Omental fat pad (tissue), 4 donors: Measurements from ENCODE around the gene ADAMTS19. TPM values are rescaled to one million over a fixed set of nuclear protein-coding genes. Genes with fewer than 3 reads are reported as not detected.

Experiments
- ATAC-seq: fragments of 150-250 bp; one replicate; pipeline ENCODE4 v1.9.1; 2016; ENCODE audit warnings: mild to moderate bottlenecking, moderate library complexity; ENCODE audit not compliant: low FRiP score
- DNase-seq: peaks from one replicate; pipeline ENCODE4 v3.0.0-alpha.2; 2019; ENCODE audit warnings: low spot score
- total RNA-seq, 4 donors: library from RNA; depleted of rRNA; stranded (reverse); fragments of >200 nt; gene quantifications; one replicate each; pipeline ENCODE4 v1.1.0, GENCODE V29; 2016
- TF ChIP-seq, protein P1 (sequence below), 3 donors: fragments of 450-650 bp; IDR thresholded peaks; one replicate each; pipeline ENCODE4 v1.5.1; 2016 to 2017; ENCODE audit warnings: antibody characterized with exemption in 3 of 3, mild to moderate bottlenecking in 3 of 3, moderate library complexity in 2 of 3

ADAMTS19 gene
- total RNA-seq, 4 donors from 2014 or later = 0.19 TPM; not detected in 3

DNA sequence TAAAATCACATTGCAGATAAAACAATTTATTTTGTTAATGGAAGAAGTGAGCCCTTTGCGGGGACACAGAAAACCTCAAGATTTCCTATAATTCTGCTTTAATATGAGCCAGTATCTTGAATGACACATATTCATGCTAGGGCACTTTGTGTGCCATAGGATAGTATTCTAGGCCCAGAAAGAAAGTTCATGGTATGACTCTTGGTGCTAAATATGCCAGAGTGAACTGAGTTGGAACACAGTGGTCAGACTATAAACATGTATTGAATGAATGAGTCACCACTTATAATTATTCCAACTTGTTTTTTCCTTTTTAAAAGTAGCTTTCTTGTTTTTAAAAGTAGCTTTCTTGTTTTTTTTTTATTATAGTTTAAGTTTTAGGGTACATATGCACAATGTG lies 46.0 kb downstream of the ADAMTS19 start:
- TF ChIP-seq, protein P1, sequence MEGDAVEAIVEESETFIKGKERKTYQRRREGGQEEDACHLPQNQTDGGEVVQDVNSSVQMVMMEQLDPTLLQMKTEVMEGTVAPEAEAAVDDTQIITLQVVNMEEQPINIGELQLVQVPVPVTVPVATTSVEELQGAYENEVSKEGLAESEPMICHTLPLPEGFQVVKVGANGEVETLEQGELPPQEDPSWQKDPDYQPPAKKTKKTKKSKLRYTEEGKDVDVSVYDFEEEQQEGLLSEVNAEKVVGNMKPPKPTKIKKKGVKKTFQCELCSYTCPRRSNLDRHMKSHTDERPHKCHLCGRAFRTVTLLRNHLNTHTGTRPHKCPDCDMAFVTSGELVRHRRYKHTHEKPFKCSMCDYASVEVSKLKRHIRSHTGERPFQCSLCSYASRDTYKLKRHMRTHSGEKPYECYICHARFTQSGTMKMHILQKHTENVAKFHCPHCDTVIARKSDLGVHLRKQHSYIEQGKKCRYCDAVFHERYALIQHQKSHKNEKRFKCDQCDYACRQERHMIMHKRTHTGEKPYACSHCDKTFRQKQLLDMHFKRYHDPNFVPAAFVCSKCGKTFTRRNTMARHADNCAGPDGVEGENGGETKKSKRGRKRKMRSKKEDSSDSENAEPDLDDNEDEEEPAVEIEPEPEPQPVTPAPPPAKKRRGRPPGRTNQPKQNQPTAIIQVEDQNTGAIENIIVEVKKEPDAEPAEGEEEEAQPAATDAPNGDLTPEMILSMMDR (IDR thresholded peaks at IDR 0.05) = no peak
- ATAC-seq (no peak), DNase-seq (no peak)

DNA sequence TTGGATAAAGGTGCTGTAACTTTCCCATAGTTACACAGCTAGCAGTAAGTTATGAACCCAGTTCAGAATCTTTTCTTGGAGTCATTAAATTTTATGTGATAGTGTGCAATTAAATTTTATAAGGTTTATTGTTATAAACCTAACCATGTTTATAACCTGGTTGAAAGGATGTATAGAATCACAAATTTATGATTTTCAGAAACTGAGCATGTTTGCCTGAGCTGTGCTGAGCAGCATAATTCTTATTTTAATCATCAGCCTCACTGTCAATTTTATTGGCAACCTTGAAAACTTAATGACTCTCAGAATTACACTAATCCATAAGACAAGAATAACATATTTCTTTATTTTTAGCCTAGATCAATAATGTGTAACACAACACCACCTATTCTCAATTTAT lies 46.9 kb downstream of the ADAMTS19 start:
- ATAC-seq (no peak), DNase-seq (no peak)
- TF ChIP-seq, protein P1 (IDR thresholded peaks at IDR 0.05) = no peak

DNA sequence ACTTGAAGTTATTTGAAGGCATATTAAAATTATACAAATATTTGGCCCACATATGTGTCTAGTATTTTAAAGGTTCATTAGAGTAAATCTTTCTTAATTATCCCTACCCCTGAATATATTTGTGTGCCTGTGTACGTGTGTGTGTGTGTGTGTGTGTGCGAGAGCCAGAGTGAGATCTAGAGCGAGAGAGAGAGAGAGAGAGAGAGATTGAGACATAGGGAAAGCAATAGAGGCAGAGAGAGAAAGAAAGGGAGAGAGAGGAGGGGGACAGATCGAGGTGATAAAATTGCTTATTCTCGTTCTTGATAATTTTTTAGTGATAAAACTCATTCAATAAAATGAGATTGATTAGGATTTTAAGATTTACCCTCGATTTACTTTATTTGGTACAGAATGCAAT lies 47.4 kb downstream of the ADAMTS19 start:
- DNase-seq (no peak), ATAC-seq (no peak)
- TF ChIP-seq, protein P1 (IDR thresholded peaks at IDR 0.05) = no peak

DNA sequence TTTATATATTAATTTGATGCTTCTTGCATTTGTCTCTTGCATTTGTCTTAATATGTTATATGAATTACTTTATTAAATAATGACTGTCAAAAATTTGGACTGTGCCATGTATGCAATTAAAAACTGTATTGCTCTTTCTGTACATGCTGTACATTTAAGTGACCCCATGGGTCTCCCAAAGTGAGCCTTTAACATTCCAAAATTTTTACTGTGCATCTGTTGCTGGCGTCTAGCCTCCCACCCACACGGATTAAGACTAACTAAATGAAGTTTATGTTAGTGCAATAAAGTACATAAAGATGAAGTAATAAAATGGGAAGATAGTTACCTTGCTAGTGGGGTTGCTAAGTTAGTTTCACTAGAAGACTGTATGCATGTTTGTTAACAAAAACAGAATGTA lies 48.5 kb downstream of the ADAMTS19 start:
- TF ChIP-seq, protein P1 (IDR thresholded peaks at IDR 0.05) = no peak
- no peak for ATAC-seq

DNA sequence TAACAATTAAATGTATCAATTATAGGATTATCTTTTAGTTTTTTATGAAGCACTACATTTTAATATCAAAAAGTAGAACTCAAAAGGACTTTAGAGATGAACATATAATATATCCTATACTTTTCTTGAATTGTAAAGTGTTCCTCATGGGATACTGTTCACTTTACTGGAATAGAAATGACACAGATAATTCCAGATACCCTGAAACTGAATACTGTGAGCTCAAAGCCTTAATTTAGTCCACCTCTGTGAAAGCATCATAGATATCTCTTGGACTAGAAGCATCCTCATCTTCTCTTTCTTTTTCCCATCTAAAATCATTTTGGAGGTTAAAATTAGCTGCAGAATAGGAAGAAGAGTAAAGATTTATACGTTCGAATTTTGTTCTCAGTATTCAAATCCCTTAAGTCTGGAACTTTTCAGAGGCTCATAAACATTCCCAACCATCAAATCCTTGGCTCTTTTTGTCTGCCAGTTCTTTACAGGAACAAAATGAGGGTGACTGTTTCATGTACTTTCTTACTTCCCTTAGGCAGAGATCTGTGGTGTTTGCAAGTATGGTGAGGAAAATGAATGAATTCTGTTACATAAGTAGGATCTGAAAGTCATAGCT lies 49.4 kb downstream of the ADAMTS19 start:
- DNase-seq (no peak), ATAC-seq (no peak)
- TF ChIP-seq, protein P1 (IDR thresholded peaks at IDR 0.05) = no peak

More for the DNA sequence above, 48.5 kb downstream of the ADAMTS19 start:
- DNase-seq = no peak

DNA sequence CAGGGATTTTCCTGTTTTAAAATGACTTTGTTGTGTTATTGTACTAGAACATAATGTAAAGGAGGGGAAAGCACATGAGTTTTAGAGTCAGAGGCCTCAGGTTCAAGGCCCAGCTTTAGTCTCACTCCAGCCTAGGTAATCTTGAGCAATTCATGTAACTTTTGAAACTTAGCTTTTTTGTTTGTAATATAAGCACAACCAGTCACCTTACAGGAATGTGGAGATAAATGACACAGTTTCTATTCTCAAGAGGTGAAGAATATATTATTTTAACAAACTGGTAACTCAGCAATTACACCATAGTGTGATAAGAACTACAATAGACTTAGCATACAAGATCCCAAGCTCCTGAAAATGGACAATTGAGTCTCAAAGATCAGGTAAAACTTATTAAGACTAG lies 51.2 kb downstream of the ADAMTS19 start:
- TF ChIP-seq, protein P1 (IDR thresholded peaks at IDR 0.05) = no peak
- ATAC-seq (no peak), DNase-seq (no peak)

DNA sequence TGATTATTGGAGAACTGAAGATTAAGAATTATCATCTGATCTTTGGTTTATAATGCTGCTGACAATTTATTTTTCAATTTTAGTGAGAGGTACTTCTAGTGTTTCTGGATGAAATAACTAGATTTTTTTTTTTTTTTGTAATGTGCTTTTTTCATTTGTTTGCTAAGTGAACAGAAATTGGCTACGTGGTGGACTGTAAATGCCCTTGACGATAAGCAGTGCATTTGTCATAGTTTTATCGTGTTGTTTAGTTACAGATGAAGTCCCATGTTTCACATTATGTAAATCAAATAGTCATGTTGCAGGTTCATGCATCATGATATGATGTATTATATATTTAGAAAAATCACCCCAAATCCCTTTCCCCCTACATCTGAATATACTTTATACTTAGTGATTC lies 81.0 kb downstream of the ADAMTS19 start:
- TF ChIP-seq, protein P1 (IDR thresholded peaks at IDR 0.05) = no peak
- ATAC-seq = no peak
- no peak for DNase-seq
